ENCODE results near the gene STRBP.

The STRBP gene

DNA sequence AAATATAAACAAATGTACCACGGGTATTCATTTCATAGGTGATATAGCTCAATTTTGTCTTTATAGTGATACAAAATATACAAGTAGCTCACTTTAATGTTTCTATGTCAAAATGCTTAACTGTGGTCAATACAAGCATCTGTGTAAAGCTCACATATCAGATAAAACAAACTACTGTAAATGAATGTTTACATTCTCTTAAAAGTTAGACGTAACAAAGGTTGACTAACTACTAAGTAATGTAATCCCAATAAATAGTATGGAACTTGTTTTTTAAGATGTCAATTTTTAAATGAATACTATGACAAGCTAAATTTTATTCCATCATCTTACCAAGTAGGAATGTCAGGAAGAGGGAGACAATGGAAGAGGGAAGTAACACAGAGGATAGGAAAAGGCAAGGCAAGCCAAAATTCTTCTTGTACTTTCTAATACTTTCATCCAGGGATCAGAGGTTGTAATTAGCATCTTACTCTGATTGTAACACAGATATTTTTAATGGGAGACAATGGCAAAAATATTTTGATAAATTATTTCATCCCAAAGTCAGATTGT is 105.5 kb downstream of the STRBP start:
- intact Hi-C loops (cut with DNase I): no loop called here

GRCh38 chr9:123162360-123162759 is 106.0 kb downstream of the STRBP start:
- intact Hi-C loops (cut with DNase I): no loop called here
- no peak for DNase-seq

More for the DNA sequence above, 105.5 kb downstream of the STRBP start:
- DNase-seq: no peak

- no peak for DNase-seq
- intact Hi-C loops (cut with DNase I): no loop called here
Observed at GRCh38 chr9:123157221-123157620, 111.2 kb downstream of the STRBP start.

- no peak for DNase-seq
- intact Hi-C loops (cut with DNase I): no loop called here
Observed at GRCh38 chr9:123150708-123151503, 117.5 kb downstream of the STRBP start.

- no peak for DNase-seq
- intact Hi-C loops (cut with DNase I): no loop called here
Observed at GRCh38 chr9:123149067-123149466, 119.3 kb downstream of the STRBP start.

- DNase-seq: no peak
- intact Hi-C loops (cut with DNase I): no loop called here
Observed at GRCh38 chr9:123138163-123138562, 130.2 kb downstream of the STRBP start.

DNA sequence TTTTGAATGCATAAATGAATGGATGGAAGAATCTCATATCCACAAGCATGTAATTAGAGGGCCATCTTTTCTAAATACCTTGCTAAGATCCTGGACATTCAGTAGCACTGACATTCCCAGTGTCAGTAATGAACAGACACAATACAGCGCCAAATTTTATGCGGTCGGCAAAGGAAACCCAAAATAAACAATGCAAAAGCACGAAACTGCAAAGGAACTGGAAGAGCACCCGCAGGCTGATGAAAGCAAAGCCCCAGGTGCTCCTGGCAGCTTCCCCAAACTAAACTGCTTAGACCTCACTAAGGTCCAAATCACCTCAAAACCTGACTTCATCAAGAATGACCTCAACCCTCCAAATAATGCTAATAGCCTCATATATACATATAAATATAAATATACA is 133.0 kb downstream of the STRBP start:
- no peak for DNase-seq
- intact Hi-C loops (cut with DNase I): no loop called here

- intact Hi-C loops (cut with DNase I): no loop called here
- no peak for DNase-seq
Observed at GRCh38 chr9:123132696-123133095, 135.7 kb downstream of the STRBP start.

- intact Hi-C loops (cut with DNase I): no loop called here
- DNase-seq: no peak
Observed at GRCh38 chr9:123131993-123132392, 136.4 kb downstream of the STRBP start.

DNA sequence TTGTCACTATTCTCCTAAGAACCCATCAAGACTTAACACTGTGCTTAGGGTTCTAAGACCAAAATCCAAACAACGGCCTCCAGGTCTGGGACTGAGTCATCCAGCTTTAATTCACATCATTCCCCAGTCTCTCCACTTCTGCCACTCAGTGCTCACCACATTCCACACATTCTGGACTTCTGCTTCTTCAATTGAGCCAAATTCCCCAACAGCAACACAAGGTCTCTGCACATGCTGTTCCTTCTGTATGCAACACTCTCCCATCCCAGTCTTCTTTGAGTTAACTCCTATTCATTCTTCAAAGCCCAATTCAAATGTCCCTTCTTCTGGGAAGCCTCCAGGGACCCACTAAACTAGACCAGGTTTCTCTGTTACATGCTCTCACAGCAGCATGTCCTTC is 137.1 kb downstream of the STRBP start:
- no peak for DNase-seq
- intact Hi-C loops (cut with DNase I): no loop called here

GRCh38 chr9:123129423-123129822 is 139.0 kb downstream of the STRBP start:
- DNase-seq: no peak
- intact Hi-C loops (cut with DNase I): no loop called here

DNA sequence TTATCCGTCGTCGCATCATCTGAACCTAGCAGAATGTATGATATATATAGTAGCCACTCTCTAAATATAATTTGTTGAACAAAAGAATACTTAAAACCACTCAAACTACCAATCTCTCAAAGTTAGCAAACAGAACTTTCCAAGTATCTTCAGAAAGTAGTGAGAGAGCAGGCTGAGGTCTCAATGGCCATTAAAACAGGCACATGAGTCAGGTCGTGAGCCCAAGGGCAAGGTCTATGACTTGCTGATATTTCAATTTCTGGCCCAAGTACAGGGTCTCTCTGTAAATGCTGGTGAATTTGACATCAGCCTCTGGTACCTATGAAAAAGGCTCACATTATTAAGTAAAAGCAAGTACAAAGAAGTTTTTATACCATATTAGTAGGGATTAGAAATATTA is 139.8 kb downstream of the STRBP start:
- intact Hi-C loops (cut with DNase I): no loop called here
- no peak for DNase-seq

DNA sequence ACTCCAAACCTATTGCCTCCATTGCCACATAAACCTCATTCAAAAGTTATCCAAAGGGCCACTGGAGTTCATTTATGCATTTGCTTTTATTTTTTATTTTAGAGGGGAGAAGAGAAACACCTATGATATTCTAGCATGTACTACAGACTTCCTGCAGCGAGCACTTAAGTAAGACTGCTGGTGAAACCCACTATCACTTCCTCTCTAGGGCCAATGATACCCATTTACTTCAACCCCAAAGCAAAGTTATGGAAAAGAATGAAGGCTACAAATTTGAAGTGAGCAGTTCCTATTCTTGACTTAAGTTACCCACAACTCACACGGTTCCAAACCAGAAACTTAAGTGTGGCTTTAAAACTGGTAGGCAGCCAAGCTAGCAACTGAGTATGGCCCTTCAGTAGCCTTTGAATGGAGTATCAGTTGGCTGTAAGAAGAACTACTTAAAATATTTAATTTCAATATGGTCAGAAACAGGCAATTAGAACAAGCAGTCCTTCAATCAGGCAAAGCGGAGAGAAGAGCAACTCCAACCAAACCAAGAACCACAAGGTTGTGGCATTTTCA is 140.8 kb downstream of the STRBP start:
- intact Hi-C loops (cut with DNase I): no loop called here
- DNase-seq: no peak

- intact Hi-C loops (cut with DNase I): no loop called here
- no peak for DNase-seq
Observed at GRCh38 chr9:123121457-123121856, 146.9 kb downstream of the STRBP start.

- no peak for DNase-seq
- intact Hi-C loops (cut with DNase I): no loop called here
Observed at GRCh38 chr9:123120953-123121352, 147.4 kb downstream of the STRBP start.

GRCh38 chr9:123120131-123120530 is 148.3 kb downstream of the STRBP start:
- intact Hi-C loops (cut with DNase I): no loop called here
- no peak for DNase-seq

DNA sequence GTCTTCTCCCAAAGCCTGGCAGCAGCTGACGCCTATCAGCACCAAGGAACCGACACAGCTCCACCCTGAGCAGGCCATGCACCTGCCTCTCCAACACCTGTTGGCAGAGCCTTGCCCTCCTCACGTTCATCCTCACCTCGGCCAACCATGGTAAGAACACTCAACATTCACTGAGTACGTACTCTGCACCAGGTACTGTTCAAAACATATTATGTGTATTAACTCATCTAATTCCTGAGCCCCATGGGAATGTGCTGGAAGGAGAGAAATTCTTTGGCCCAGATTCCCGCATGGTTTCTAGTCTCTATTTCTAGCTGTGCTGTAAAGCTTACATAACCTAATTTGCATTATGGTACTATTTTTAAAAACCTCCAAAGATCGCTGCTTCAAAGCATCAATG is 148.8 kb downstream of the STRBP start:
- intact Hi-C loops (cut with DNase I): no loop called here
- DNase-seq: peak in 6 of 42 donors; percentile 47 to 76 (median 56)

- intact Hi-C loops (cut with DNase I): no loop called here
- DNase-seq: no peak
Observed at GRCh38 chr9:123116036-123116435, 152.3 kb downstream of the STRBP start.

GRCh38 chr9:123115146-123115913 is 153.1 kb downstream of the STRBP start:
- intact Hi-C loops (cut with DNase I): no loop called here
- DNase-seq: peak in 1 of 42 donors; percentile 42

GRCh38 chr9:123113185-123113584 is 155.2 kb downstream of the STRBP start:
- intact Hi-C loops (cut with DNase I): no loop called here
- DNase-seq: no peak

Data from head of caudate nucleus (tissue), 42 donors.